PC-3 (cell line): ENCODE data around the gene RPL15.

Source experiments
- EZH2 ChIP-seq: fragments of 300-600 bp; sonication (generic); IDR thresholded peaks from one replicate; pipeline ENCODE4 v1.6.1; 2017; ENCODE audit warnings: antibody characterized with exemption, mild to moderate bottlenecking, low read length; ENCODE audit not compliant: unreplicated experiment
- EZH2phosphoT487 ChIP-seq: fragments of 300-600 bp; sonication (generic); IDR thresholded peaks from 2 replicates; pipeline ENCODE4 v1.6.1; 2018; ENCODE audit warnings: mild to moderate bottlenecking, antibody characterized with exemption, low read length, borderline replicate concordance
- TF ChIP-seq, protein P1 (sequence below): fragments of 300-600 bp; sonication (generic); conservative IDR thresholded peaks from 2 replicates; pipeline ENCODE4 v1.5.1; 2017; ENCODE audit warnings: antibody characterized with exemption, low read depth, mild to moderate bottlenecking, low read length

GRCh38 chr3:23961913-23962312 is 45.0 kb downstream of the RPL15 start:
- TF ChIP-seq EZH2, result no peak
- TF ChIP-seq, protein P1, sequence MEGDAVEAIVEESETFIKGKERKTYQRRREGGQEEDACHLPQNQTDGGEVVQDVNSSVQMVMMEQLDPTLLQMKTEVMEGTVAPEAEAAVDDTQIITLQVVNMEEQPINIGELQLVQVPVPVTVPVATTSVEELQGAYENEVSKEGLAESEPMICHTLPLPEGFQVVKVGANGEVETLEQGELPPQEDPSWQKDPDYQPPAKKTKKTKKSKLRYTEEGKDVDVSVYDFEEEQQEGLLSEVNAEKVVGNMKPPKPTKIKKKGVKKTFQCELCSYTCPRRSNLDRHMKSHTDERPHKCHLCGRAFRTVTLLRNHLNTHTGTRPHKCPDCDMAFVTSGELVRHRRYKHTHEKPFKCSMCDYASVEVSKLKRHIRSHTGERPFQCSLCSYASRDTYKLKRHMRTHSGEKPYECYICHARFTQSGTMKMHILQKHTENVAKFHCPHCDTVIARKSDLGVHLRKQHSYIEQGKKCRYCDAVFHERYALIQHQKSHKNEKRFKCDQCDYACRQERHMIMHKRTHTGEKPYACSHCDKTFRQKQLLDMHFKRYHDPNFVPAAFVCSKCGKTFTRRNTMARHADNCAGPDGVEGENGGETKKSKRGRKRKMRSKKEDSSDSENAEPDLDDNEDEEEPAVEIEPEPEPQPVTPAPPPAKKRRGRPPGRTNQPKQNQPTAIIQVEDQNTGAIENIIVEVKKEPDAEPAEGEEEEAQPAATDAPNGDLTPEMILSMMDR, result no peak
- no peak for TF ChIP-seq EZH2phosphoT487
